ENCODE data around the gene FKRP.

GRCh38 chr19:46723471-46723870 lies 22.4 kb upstream of the FKRP start:
- TF ChIP-seq CTCF (IDR thresholded peaks at IDR 0.05) = no peak
- TF ChIP-seq POLR2A (IDR thresholded peaks at IDR 0.05) = no peak
- TF ChIP-seq EP300 (IDR thresholded peaks at IDR 0.05) = no peak

All from stomach (tissue), 4 donors.